IMR-90 (cell line): Measurements from ENCODE around the gene HSP90B1. TPM values are rescaled to one million over a fixed set of nuclear protein-coding genes. Genes with fewer than 3 reads are reported as not detected.
A peak's percentile ranks its signal among the peaks of the same experiment; 100 is the strongest.

Experiments
- ATAC-seq: fragments of 200-7000 bp; cut with Tn5 transposase; 2 replicates; pipeline ENCODE4 v1.9.1; 2020; ENCODE audit warnings: low read depth, mild to moderate bottlenecking, moderate library complexity
- BruUV-seq: library from RNA; stranded (reverse); fragments of 400-500 nt; replicated peaks from 2 replicates; lab custom pipeline; 2021; lab: Mats Ljungman, UMichigan
- CTCF ChIA-PET: fragments of 300-600 bp; formaldehyde crosslinking; extraction: SDS; loops from one replicate; lab custom pipeline; 2021; ENCODE audit warnings: antibody characterized with exemption; lab: Yijun Ruan, JAX
- POLR2A ChIA-PET: fragments of 300-600 bp; sonication (Branson Sonifier 250); formaldehyde crosslinking; loops from one replicate; lab custom pipeline; 2022; ENCODE audit warnings: antibody characterized with exemption; ENCODE audit not compliant: unreplicated experiment; lab: Charles Lee
- DNase-seq: peaks from one replicate; pipeline ENCODE4 v3.0.0; 2013
- H2AFZ ChIP-seq: replicated peaks from 2 replicates; pipeline ENCODE3; 2013; ENCODE audit warnings: low read length, mild to moderate bottlenecking; ENCODE audit not compliant: poor library complexity
- H2AK5ac ChIP-seq: 2 replicates; pipeline ENCODE4 v1.6.1; 2013; ENCODE audit warnings: low read depth, low read length, inconsistent platforms
- H2AK9ac ChIP-seq: replicated peaks from 2 replicates; pipeline ENCODE3; 2013; ENCODE audit warnings: mild to moderate bottlenecking, low read depth, low read length, moderate library complexity; ENCODE audit not compliant: poor library complexity
- H2BK120ac ChIP-seq: 2 replicates; pipeline ENCODE4 v1.6.1; 2013; ENCODE audit warnings: low read depth, low read length, inconsistent platforms
- H2BK15ac ChIP-seq: 3 replicates; pipeline ENCODE4 v1.6.1; 2013; ENCODE audit warnings: low read depth, low read length, inconsistent platforms
- H2BK20ac ChIP-seq: 2 replicates; pipeline ENCODE4 v1.6.1; 2013; ENCODE audit warnings: low read depth, mild to moderate bottlenecking, inconsistent platforms, low read length, moderate library complexity
- H2BK5ac ChIP-seq: 2 replicates; pipeline ENCODE4 v1.6.1; 2013; ENCODE audit warnings: mild to moderate bottlenecking, low read depth, low read length, inconsistent platforms; ENCODE audit not compliant: poor library complexity, severe bottlenecking
- H3K14ac ChIP-seq: replicated peaks from 2 replicates; pipeline ENCODE4 v1.6.1; 2013; ENCODE audit warnings: low read depth, low read length, inconsistent platforms
- H3K18ac ChIP-seq: 2 replicates; pipeline ENCODE4 v1.6.1; 2013; ENCODE audit warnings: low read depth, low read length, control low read depth
- H3K23ac ChIP-seq: 2 replicates; pipeline ENCODE4 v1.6.1; 2013; ENCODE audit warnings: low read depth, low read length, inconsistent platforms
- H3K27ac ChIP-seq: 2 replicates; pipeline ENCODE4 v1.5.1; 2013; ENCODE audit warnings: mild to moderate bottlenecking, control low read depth, low read length; ENCODE audit not compliant: insufficient read depth
- H3K27me3 ChIP-seq: 2 replicates; pipeline ENCODE4 v1.6.1; 2013; ENCODE audit warnings: low read length; ENCODE audit not compliant: control insufficient read depth, insufficient read depth
- H3K36me3 ChIP-seq: 2 replicates; pipeline ENCODE4 v1.6.1; 2013; ENCODE audit warnings: low read length, mixed read lengths; ENCODE audit not compliant: control insufficient read depth, insufficient read depth
- H3K4ac ChIP-seq: 2 replicates; pipeline ENCODE4 v1.6.1; 2013; ENCODE audit warnings: low read depth, low read length, inconsistent platforms
- H3K4me1 ChIP-seq: 2 replicates; pipeline ENCODE4 v1.6.1; 2013; ENCODE audit warnings: low read length, mixed read lengths; ENCODE audit not compliant: control insufficient read depth, insufficient read depth
- H3K4me2 ChIP-seq: 2 replicates; pipeline ENCODE4 v1.6.1; 2013; ENCODE audit warnings: low read depth, mild to moderate bottlenecking, control low read depth, low read length, moderate library complexity
- H3K4me3 ChIP-seq: 2 replicates; pipeline ENCODE4 v1.5.1; 2013; ENCODE audit warnings: low read depth, mild to moderate bottlenecking, control low read depth, low read length, moderate library complexity; ENCODE audit not compliant: insufficient read depth
- H3K56ac ChIP-seq: 2 replicates; pipeline ENCODE4 v1.6.1; 2013; ENCODE audit warnings: low read length, inconsistent platforms; ENCODE audit not compliant: insufficient read depth; ENCODE audit errors: extremely low read depth
- H3K79me1 ChIP-seq, 2 experiments: 2 replicates each; pipeline ENCODE4 v1.6.1; 2013; ENCODE audit warnings: low read length in 2 of 2, inconsistent platforms in 1 of 2, low read depth in 1 of 2
- H3K9ac ChIP-seq: 2 replicates; pipeline ENCODE4 v1.6.1; 2013; ENCODE audit warnings: low read depth, low read length, control low read depth
- H3K9me1 ChIP-seq: 2 replicates; pipeline ENCODE4 v1.6.1; 2013; ENCODE audit warnings: low read length, inconsistent platforms; ENCODE audit not compliant: insufficient read depth
- H3K9me3 ChIP-seq: 2 replicates; pipeline ENCODE4 v1.6.1; 2013; ENCODE audit warnings: low read length; ENCODE audit not compliant: control insufficient read depth, insufficient read depth
- H4K20me1 ChIP-seq: 2 replicates; pipeline ENCODE4 v1.6.1; 2013; ENCODE audit warnings: low read length, inconsistent platforms; ENCODE audit not compliant: insufficient read depth
- H4K5ac ChIP-seq: 2 replicates; pipeline ENCODE4 v1.6.1; 2013; ENCODE audit warnings: mild to moderate bottlenecking, low read depth, low read length, control low read depth
- H4K8ac ChIP-seq, 2 experiments: 2 replicates each; pipeline ENCODE4 v1.6.1; 2013; ENCODE audit warnings: low read depth in 2 of 2, low read length in 2 of 2, control low read depth in 1 of 2, inconsistent platforms in 1 of 2
- H4K91ac ChIP-seq: 2 replicates; pipeline ENCODE4 v1.6.1; 2013; ENCODE audit warnings: low read depth, low read length, inconsistent platforms; ENCODE audit not compliant: insufficient read depth
- MXI1 ChIP-seq: IDR thresholded peaks from 2 replicates; pipeline ENCODE4 v1.6.1; 2012; ENCODE audit warnings: low read depth, mild to moderate bottlenecking, low read length, moderate library complexity, borderline replicate concordance
- POLR2A ChIP-seq: IDR thresholded peaks from 2 replicates; pipeline ENCODE4 v1.6.1; 2012; ENCODE audit warnings: mild to moderate bottlenecking, low read depth, low read length
- RAD21 ChIP-seq: IDR thresholded peaks from 2 replicates; pipeline ENCODE4 v1.6.1; 2012; ENCODE audit warnings: low read length, improper control_type of control experiment
- SMC3 ChIP-seq: fragments of 150-350 bp; IDR thresholded peaks from 2 replicates; pipeline ENCODE4 v1.6.1; 2016; ENCODE audit warnings: low read depth, mild to moderate bottlenecking, antibody characterized with exemption, low read length, moderate library complexity
- WGBS, 2 experiments: methylation state at CpG; one replicate each; pipeline versions ENCODE4 v1.1.5 to v1.1.7; 2013; ENCODE audit warnings: missing lambda C conversion rate in 2 of 2; ENCODE audit not compliant: insufficient read length in 1 of 2; ENCODE audit errors: extremely low coverage in 2 of 2; 5-methylcytosine and 5-hydroxymethylcytosine counted together
- dilution Hi-C: fragments of 300-500 bp; cut with HindIII; formaldehyde crosslinking; loops from one replicate; pipeline ENCODE4 v1.14.3; 2018; ENCODE audit warnings: low sequenced_read_pairs; ENCODE audit not compliant: unreplicated experiment
- in situ Hi-C: fragments of 300-500 bp; cut with MboI; formaldehyde crosslinking; loops from 3 replicates; pipeline ENCODE4 v1.14.3; 2019; ENCODE audit warnings: low sequenced_read_pairs, inconsistent platforms, mixed read lengths
- intact Hi-C: fragments of 100-400 bp; cut with micrococcal nuclease; formaldehyde crosslinking; loops from 2 replicates; pipeline ENCODE4 v1.10.0; 2022
- polyA plus RNA-seq, 3 experiments: library from polyadenylated mRNA; depleted of rRNA; stranded (reverse); fragments of >200 nt; gene quantifications; 2 replicates each; pipeline ENCODE4 v1.2.3, GENCODE V29; 2012; ENCODE audit warnings: low replicate concordance in 1 of 3
- total RNA-seq: library from RNA; depleted of rRNA; stranded (reverse); fragments of >200 nt; gene quantifications from 2 replicates; pipeline ENCODE4 v1.2.3, GENCODE V29; 2012

Gene HSP90B1
- total and polyA plus RNA-seq, 2 of the 4 experiments (the other 2 are of a cell fraction) = 398 to 765 TPM

DNA sequence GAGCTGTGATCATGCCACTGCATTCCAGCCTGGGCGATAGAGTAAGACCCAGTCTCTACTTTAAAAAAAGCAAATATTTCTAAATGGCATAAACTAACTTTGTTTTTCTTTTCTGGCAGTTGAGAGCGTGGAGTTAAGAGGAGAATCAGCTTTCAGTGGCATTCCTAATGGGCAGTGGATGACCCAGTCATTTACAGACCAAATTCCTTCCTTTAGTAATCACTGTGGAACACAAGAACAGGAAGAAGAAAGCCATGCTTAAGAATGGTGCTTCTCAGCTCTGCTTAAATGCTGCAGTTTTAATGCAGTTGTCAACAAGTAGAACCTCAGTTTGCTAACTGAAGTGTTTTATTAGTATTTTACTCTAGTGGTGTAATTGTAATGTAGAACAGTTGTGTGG is 56.6 kb downstream of the HSP90B1 start:
- H2BK5ac ChIP-seq = peak overlapping the region; percentile 48
- no TSS peak for BruUV-seq
- H3K9ac ChIP-seq = no peak overlapping the region
- DNase-seq (peak; percentile 87), ATAC-seq (peak; percentile 99)
- dilution Hi-C loops = no loop called here
- H2BK120ac ChIP-seq = no peak overlapping the region
- H3K4ac ChIP-seq = no peak overlapping the region
- H3K27ac ChIP-seq = peak overlapping the region; percentile 22; the same call in 1 of the 2 replicates
- peaks cover 3 to 11% of the 10 kb centered on the region in 2 experiments; a peak in 3 of 4 replicates for H3K79me1 ChIP-seq
- no peaks in the 10 kb centered on the region for H3K9me3 ChIP-seq
- ChIA-PET CTCF (interaction anchor here (0.7 to 1.6 kb wide), 2 partner anchors 60 to 123 kb away, joined by 3 read pairs; no protein-coding TSS in a partner anchor), POLR2A (interaction anchor here (0.6 to 0.7 kb wide), 2 partner anchors 21 to 116 kb away, joined by 3 to 4 read pairs; partner anchors contain the start of gene TDG)
- H3K27me3 ChIP-seq = no peaks in the 10 kb centered on the region
- no peak overlapping the region for H3K4me2 ChIP-seq
- H2BK15ac ChIP-seq = no peak overlapping the region
- H4K8ac ChIP-seq = peak overlapping the region in 1 of 2 experiments; percentile 47; a peak in 1 of 4 replicates
- no peak overlapping the region for H3K18ac ChIP-seq
- peaks cover 28% of the 10 kb centered on the region for H3K36me3 ChIP-seq
- intact Hi-C loops = no loop called here
- H2AK9ac ChIP-seq = no peak overlapping the region
- H4K5ac ChIP-seq = no peak overlapping the region
- H2AK5ac ChIP-seq = no peak overlapping the region
- no peak overlapping the region for H4K91ac ChIP-seq
- no peak overlapping the region for H3K56ac ChIP-seq
- H4K20me1 ChIP-seq = peaks cover 3% of the 10 kb centered on the region
- H3K23ac ChIP-seq = no peak overlapping the region
- TF ChIP-seq SMC3 = peak; percentile 5; the same call in 1 of the 2 replicates
- 0 out of 2 replicates have a peak, but pooled peaks have one; percentile 33 for TF ChIP-seq RAD21
- TF ChIP-seq MXI1 = peak; percentile 72; the same call in 1 of the 2 replicates
- TF ChIP-seq POLR2A = no peak
- H3K9me1 ChIP-seq = no peaks in the 10 kb centered on the region
- no peaks in the 10 kb centered on the region for H3K4me1 ChIP-seq
- in situ Hi-C loops = no loop called here
- H2BK20ac ChIP-seq = no peak overlapping the region
- WGBS, 2 experiments = no CpG with 5 or more reads among the region's 2 CpGs
- H2AFZ ChIP-seq = no peak overlapping the region
- H3K14ac ChIP-seq = no peak overlapping the region
- H3K4me3 ChIP-seq = no peak overlapping the region
